Right lobe of liver (tissue), 4 donors: ENCODE data around the gene FAM110A.

Source experiments
- CTCF ChIP-seq, 4 donors: fragments of 200-600 bp in 3 of 4; fragments of 450-650 bp in 1 of 4; IDR thresholded peaks; one replicate each; pipeline versions ENCODE4 v1.5.1 to v1.8.0; 2016 to 2022; ENCODE audit warnings: antibody characterized with exemption in 4 of 4, mild to moderate bottlenecking in 2 of 4
- POLR2A ChIP-seq: fragments of 450-650 bp; IDR thresholded peaks from one replicate; pipeline ENCODE4 v1.6.1; 2017; ENCODE audit warnings: antibody characterized with exemption, mild to moderate bottlenecking
- donor health status: DM: no; HTN: no; CAD: no.
- donor health status: DM: no; HTN: no; CAD: no.
- donor health status: DM: no; HTN: yes; CAD: no.

GRCh38 chr20:846894-847278, 13.4 kb downstream of the FAM110A start:
- TF ChIP-seq CTCF (IDR thresholded peaks at IDR 0.05) = no peak
- no peak for TF ChIP-seq POLR2A
